Body of pancreas (tissue), 4 donors: Measurements from ENCODE around the gene RGP1.

ENCODE experiments used
- CTCF ChIP-seq, 7 experiments: fragments of 450-650 bp in 4 of 7; fragments of 200-600 bp in 3 of 7; sonication (generic) in 3 of 7; IDR thresholded peaks; one replicate each; pipeline ENCODE4 v1.5.1; 2016 to 2019; ENCODE audit warnings: antibody characterized with exemption in 7 of 7
- POLR2A ChIP-seq, 3 donors: fragments of 450-650 bp; IDR thresholded peaks; one replicate each; pipeline ENCODE4 v1.6.1; 2016; ENCODE audit warnings: antibody characterized with exemption in 3 of 3, mild to moderate bottlenecking in 2 of 3

GRCh38 chr9:35723426-35723825 lies 25.7 kb upstream of the RGP1 start:
- TF ChIP-seq CTCF (IDR thresholded peaks at IDR 0.05) = no peak
- TF ChIP-seq POLR2A (IDR thresholded peaks at IDR 0.05) = no peak
